HG03342 (cell line): Measurements from ENCODE around the gene RDH8.

ENCODE experiments used
- ATAC-seq: cut with Tn5 transposase; IDR thresholded peaks from one replicate; pipeline ENCODE4 v1.9.1; 2021; ENCODE audit warnings: mild to moderate bottlenecking, moderate library complexity; ENCODE audit not compliant: unreplicated experiment

Gene RDH8

GRCh38 chr19:10036601-10037071 is 23.4 kb downstream of the RDH8 start:
- no peak for ATAC-seq

GRCh38 chr19:10037367-10037766 is 24.1 kb downstream of the RDH8 start:
- ATAC-seq: no peak

- no peak for ATAC-seq
Measured at GRCh38 chr19:10037809-10038208, 24.5 kb downstream of the RDH8 start.

GRCh38 chr19:10043286-10043927 is 30.1 kb downstream of the RDH8 start:
- ATAC-seq: no peak

- no peak for ATAC-seq
Measured at GRCh38 chr19:10044390-10044789, 31.1 kb downstream of the RDH8 start.

GRCh38 chr19:10045371-10045770 is 32.1 kb downstream of the RDH8 start:
- ATAC-seq: no peak

GRCh38 chr19:10049626-10050025 is 36.3 kb downstream of the RDH8 start:
- no peak for ATAC-seq

GRCh38 chr19:10052602-10053360 is 39.5 kb downstream of the RDH8 start:
- ATAC-seq: no peak

GRCh38 chr19:10061717-10062310 is 48.5 kb downstream of the RDH8 start:
- ATAC-seq: no peak

- no peak for ATAC-seq
Measured at GRCh38 chr19:10068205-10068604, 54.9 kb downstream of the RDH8 start.

- ATAC-seq: no peak
Measured at GRCh38 chr19:10069046-10069445, 55.8 kb downstream of the RDH8 start.

- no peak for ATAC-seq
Measured at GRCh38 chr19:10070730-10071446, 57.6 kb downstream of the RDH8 start.
